ENCODE measurements around the gene P3H2. TPM values are rescaled to one million over a fixed set of nuclear protein-coding genes. Genes with fewer than 3 reads are reported as not detected.

The P3H2 gene
- total and polyA plus RNA-seq, 2 donors, result 9.8 to 12.7 TPM

- no peaks in the 10 kb centered on the region for H3K36me3 ChIP-seq (ENCODE audit: insufficient read depth)
- no peak overlapping the region for H3K27ac ChIP-seq (ENCODE audit: low read depth)
- peaks cover 2% of the 10 kb centered on the region for H3K4me1 ChIP-seq (ENCODE audit: insufficient read depth)
- no peak for DNase-seq (ENCODE audit: extremely low spot score)
- no peak overlapping the region for H3K4me3 ChIP-seq (ENCODE audit: low read depth, low read length)
- 84% methylated on average over 3 of the region's 3 CpGs for WGBS
These were observed 2.3 kb downstream of the P3H2 start for GRCh38 chr3:190118438-190118837.

GRCh38 chr3:190117981-190118380 lies 2.7 kb downstream of the P3H2 start:
- H3K4me1 ChIP-seq (ENCODE audit: insufficient read depth), result peaks cover 2% of the 10 kb centered on the region
- peak overlapping the region; percentile 19 for H3K27ac ChIP-seq (ENCODE audit: low read depth)
- 80% methylated on average over 2 of the region's 2 CpGs for WGBS
- no peak for DNase-seq (ENCODE audit: extremely low spot score)
- H3K4me3 ChIP-seq (ENCODE audit: low read depth, low read length), result no peak overlapping the region
- no peaks in the 10 kb centered on the region for H3K36me3 ChIP-seq (ENCODE audit: insufficient read depth)

GRCh38 chr3:190116551-190117067 lies 4.1 kb downstream of the P3H2 start:
- 72% methylated on average over 3 of the region's 3 CpGs for WGBS
- Histone ChIP-seq H3K36me3 (ENCODE audit: insufficient read depth) (no peaks in the 10 kb centered on the region), H3K4me3 (ENCODE audit: low read depth, low read length) (no peak overlapping the region), H3K4me1 (ENCODE audit: insufficient read depth) (peaks cover 2% of the 10 kb centered on the region), H3K27ac (ENCODE audit: low read depth) (no peak overlapping the region)
- DNase-seq (ENCODE audit: extremely low spot score), result no peak

DNA sequence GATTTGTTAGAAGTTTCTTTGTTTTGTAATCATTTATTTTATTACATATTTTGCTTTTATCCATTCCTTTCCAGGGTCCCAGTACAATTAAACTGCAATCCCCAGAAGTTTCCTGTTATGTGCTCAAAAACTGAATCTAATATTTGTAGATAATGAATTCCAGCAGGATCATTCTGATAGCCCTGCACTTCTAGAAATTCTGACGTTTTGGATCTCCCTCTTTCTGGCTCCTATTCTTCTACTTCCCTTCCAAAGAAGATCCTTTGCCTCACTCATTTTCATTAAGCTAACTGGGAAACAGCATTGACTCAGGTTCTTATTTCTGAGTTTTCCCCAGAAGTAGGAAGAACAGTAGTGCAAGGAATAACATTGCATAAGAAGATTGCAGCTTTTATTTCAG lies 9.9 kb downstream of the P3H2 start:
- Histone ChIP-seq H3K4me3 (ENCODE audit: low read depth, low read length) (no peak overlapping the region), H3K27ac (ENCODE audit: low read depth) (no peak overlapping the region), H3K36me3 (ENCODE audit: insufficient read depth) (no peaks in the 10 kb centered on the region), H3K4me1 (ENCODE audit: insufficient read depth) (no peaks in the 10 kb centered on the region)
- WGBS, result 26% methylated on average over 1 of the region's 1 CpG
- DNase-seq (ENCODE audit: extremely low spot score), result no peak

DNA sequence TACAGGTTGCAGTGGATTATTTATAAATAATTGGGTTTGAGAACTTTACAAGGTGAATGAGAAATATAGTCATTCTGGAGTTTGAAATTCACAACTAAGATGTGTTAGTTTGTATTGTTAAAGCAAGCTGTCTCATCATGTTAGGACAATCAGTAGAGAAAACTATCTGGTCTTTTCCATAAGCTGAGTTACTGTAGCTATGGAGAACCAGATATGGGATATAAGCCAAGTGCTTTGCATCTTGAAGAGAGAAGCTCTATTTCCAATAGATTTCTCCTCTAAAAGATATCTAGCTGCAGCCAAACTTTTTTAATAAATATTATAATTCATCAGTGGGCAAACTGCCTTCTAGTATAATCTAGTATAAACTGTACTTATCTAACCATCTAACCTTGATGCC lies 11.3 kb downstream of the P3H2 start:
- H3K27ac ChIP-seq (ENCODE audit: low read depth), result no peak overlapping the region
- H3K36me3 ChIP-seq (ENCODE audit: insufficient read depth), result no peaks in the 10 kb centered on the region
- DNase-seq (ENCODE audit: extremely low spot score), result no peak
- no peaks in the 10 kb centered on the region for H3K4me1 ChIP-seq (ENCODE audit: insufficient read depth)
- no peak overlapping the region for H3K4me3 ChIP-seq (ENCODE audit: low read depth, low read length)

- Histone ChIP-seq H3K4me3 (ENCODE audit: low read depth, low read length) (no peak overlapping the region), H3K4me1 (ENCODE audit: insufficient read depth) (no peaks in the 10 kb centered on the region), H3K36me3 (ENCODE audit: insufficient read depth) (no peaks in the 10 kb centered on the region), H3K27ac (ENCODE audit: low read depth) (no peak overlapping the region)
- 57% methylated on average over 6 of the region's 6 CpGs for WGBS
- no peak for DNase-seq (ENCODE audit: extremely low spot score)
These were observed 11.9 kb downstream of the P3H2 start for GRCh38 chr3:190108804-190109203.

DNA sequence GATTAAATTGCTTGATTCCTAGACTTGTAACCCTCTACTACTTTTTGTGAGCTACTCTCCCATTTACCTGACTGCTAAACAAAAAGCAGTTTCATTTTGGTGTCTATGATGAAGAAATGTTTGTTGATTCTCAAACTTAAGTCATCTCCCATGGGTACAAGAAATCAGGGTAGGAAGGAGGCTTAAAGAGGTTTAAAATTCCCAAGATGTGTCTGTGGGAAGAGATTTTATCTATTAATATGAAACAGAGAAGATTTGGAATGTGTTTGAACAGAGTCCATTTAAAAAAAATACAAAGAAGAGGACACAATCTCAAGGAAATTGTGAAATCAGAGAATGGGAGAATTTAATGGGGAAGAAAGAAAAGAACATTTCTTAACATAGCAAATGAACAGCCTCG lies 14.8 kb downstream of the P3H2 start:
- DNase-seq (ENCODE audit: extremely low spot score), result no peak
- 65% methylated on average over 1 of the region's 1 CpG for WGBS
- Histone ChIP-seq H3K27ac (ENCODE audit: low read depth) (no peak overlapping the region), H3K4me1 (ENCODE audit: insufficient read depth) (no peaks in the 10 kb centered on the region), H3K4me3 (ENCODE audit: low read depth, low read length) (no peak overlapping the region), H3K36me3 (ENCODE audit: insufficient read depth) (no peaks in the 10 kb centered on the region)

DNA sequence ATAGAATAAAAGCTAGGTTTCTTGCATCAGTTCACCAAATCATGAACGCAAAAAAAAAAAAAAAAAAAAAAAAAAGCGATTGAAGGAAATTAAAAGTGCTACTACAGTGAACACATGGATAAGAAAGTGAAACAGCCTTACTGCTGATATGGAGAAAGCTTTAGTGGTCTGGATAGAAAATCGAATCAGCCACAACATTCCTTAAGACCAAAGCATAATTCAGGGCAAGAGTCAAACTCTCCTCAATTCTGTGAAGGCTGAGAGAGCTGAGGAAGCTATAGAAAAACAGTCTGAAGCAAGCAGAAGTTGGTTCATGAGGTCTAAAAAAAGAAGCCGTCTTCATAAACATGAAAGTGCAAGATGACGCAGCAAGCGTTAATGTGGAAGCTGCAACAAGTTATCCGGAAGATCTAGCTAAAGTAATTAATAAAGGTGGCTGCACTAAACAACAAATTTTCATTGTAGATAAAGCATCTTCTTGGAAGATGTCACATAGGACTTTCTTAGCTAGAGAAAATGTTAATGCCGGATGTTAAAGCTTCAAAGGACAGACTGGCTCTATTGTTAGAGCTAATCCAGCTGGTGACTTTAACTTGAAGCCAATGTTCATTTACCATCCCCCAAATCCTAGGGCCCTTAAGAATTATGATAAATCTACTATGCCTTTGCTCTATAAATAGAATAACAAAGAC lies 19.2 kb downstream of the P3H2 start:
- Histone ChIP-seq H3K27ac (ENCODE audit: low read depth) (peak overlapping the region; percentile 50), H3K4me3 (ENCODE audit: low read depth, low read length) (peak overlapping the region; percentile 18), H3K36me3 (ENCODE audit: insufficient read depth) (no peaks in the 10 kb centered on the region), H3K4me1 (ENCODE audit: insufficient read depth) (no peaks in the 10 kb centered on the region)
- WGBS, result 39% methylated on average over 8 of the region's 8 CpGs
- DNase-seq (ENCODE audit: extremely low spot score), result no peak

DNA sequence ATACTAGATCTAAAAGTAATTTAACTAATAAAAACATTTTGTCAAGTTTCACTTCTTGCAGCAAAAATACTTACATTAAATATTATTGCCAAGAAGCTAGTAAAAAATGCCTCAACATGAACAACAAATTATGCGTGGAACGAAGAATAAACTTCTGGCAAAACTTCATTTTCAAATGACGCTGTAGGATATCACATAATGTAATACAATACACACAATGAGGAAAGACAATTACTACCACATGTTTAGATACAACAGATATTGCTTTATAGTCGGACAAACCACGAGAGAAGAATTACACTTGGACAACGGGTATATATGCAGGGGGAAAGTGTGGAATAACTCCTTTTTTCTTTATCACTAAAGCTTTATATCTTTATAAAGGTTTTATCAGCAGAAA lies 21.6 kb downstream of the P3H2 start:
- no peak for DNase-seq (ENCODE audit: extremely low spot score)
- H3K4me3 ChIP-seq (ENCODE audit: low read depth, low read length), result no peak overlapping the region
- 70% methylated on average over 6 of the region's 6 CpGs for WGBS
- no peaks in the 10 kb centered on the region for H3K4me1 ChIP-seq (ENCODE audit: insufficient read depth)
- no peaks in the 10 kb centered on the region for H3K36me3 ChIP-seq (ENCODE audit: insufficient read depth)
- no peak overlapping the region for H3K27ac ChIP-seq (ENCODE audit: low read depth)

GRCh38 chr3:190097617-190098016 lies 23.1 kb downstream of the P3H2 start:
- H3K4me1 ChIP-seq (ENCODE audit: insufficient read depth), result no peaks in the 10 kb centered on the region
- no peaks in the 10 kb centered on the region for H3K36me3 ChIP-seq (ENCODE audit: insufficient read depth)

DNA sequence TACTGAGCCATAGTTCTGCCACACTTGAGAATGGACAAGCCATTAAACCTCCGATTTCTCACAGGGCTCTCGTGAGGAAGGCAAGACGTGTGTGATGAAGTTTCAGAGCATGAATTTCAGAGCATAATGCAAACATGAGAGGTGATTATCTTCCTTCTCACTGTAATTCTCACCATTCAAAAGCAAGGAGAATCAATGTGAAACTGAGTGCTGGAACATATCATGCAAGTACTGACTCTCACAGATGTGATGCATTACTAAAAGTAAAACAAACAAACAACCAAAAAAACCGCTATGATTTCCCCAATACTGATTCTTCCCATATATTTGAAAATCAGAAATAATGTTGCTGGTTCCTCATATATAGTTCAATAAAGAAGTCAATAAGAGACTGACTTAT lies 23.7 kb downstream of the P3H2 start:
- DNase-seq (ENCODE audit: extremely low spot score), result no peak
- H3K4me3 ChIP-seq (ENCODE audit: low read depth, low read length), result no peak overlapping the region
- H3K27ac ChIP-seq (ENCODE audit: low read depth), result no peak overlapping the region
- no peaks in the 10 kb centered on the region for H3K36me3 ChIP-seq (ENCODE audit: insufficient read depth)
- WGBS, result 85% methylated on average over 4 of the region's 4 CpGs
- no peaks in the 10 kb centered on the region for H3K4me1 ChIP-seq (ENCODE audit: insufficient read depth)

More at GRCh38 chr3:190097617-190098016, 23.1 kb downstream of the P3H2 start:
- no peak for DNase-seq (ENCODE audit: extremely low spot score)
- Histone ChIP-seq H3K27ac (ENCODE audit: low read depth) (no peak overlapping the region), H3K4me3 (ENCODE audit: low read depth, low read length) (no peak overlapping the region)
- WGBS, result 75% methylated on average over 3 of the region's 3 CpGs

DNA sequence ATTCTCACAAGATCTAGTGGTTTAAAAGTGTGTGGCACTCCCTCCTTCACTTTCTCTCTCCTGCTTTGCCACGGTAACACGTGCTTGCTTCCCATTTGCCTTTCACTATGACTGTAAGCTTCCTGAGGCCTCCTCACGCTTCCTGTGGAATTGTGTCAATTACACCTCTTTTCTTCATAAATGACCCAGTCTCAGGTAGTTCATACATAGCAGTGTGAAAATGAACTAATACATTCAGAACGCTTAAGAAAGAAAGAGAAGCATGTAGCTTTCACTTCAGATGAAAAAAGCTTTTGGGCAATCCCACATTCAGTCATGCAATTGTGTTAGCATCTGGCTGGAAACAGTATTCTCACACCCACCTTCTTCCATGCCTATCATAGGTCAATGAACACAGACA lies 24.4 kb downstream of the P3H2 start:
- Histone ChIP-seq H3K4me3 (ENCODE audit: low read depth, low read length) (no peak overlapping the region), H3K27ac (ENCODE audit: low read depth) (no peak overlapping the region), H3K4me1 (ENCODE audit: insufficient read depth) (no peaks in the 10 kb centered on the region), H3K36me3 (ENCODE audit: insufficient read depth) (no peaks in the 10 kb centered on the region)
- no peak for DNase-seq (ENCODE audit: extremely low spot score)
- WGBS, result 92% methylated on average over 4 of the region's 4 CpGs

DNA sequence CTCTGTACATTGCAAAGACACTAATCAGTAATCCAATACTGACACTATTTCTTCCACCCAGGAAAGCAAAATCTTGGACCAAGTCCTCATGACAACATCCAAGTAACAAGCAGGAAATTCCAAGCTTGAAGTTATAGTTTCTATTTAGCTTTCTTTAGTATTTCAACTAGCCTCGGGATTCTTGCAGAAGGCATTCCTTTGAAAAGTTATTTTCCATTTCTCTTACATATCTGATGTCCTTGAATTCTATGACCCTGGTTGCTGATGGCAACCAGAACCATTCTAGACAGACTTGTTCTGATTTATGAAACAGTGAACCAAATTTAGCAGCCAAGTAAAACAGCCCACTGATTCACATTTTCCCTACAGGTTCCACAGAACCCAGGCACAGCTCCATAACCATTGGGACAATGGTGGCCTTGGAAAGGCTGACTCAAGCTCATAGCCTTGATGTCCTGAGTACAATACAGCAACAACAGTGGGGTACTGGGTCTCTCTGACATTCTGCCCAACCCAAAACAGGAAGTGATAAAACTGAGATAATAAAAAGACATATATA lies 26.5 kb downstream of the P3H2 start:
- H3K27ac ChIP-seq (ENCODE audit: low read depth), result no peak overlapping the region
- H3K4me1 ChIP-seq (ENCODE audit: insufficient read depth), result no peaks in the 10 kb centered on the region
- no peak overlapping the region for H3K4me3 ChIP-seq (ENCODE audit: low read depth, low read length)
- no peak for DNase-seq (ENCODE audit: extremely low spot score)
- no peaks in the 10 kb centered on the region for H3K36me3 ChIP-seq (ENCODE audit: insufficient read depth)
- 15% methylated on average over 1 of the region's 1 CpG for WGBS

GRCh38 chr3:190092250-190092649 lies 28.4 kb downstream of the P3H2 start:
- no peaks in the 10 kb centered on the region for H3K4me1 ChIP-seq (ENCODE audit: insufficient read depth)
- DNase-seq (ENCODE audit: extremely low spot score), result peak; percentile 35
- H3K27ac ChIP-seq (ENCODE audit: low read depth), result peak overlapping the region; percentile 10
- H3K4me3 ChIP-seq (ENCODE audit: low read depth, low read length), result no peak overlapping the region
- H3K36me3 ChIP-seq (ENCODE audit: insufficient read depth), result no peaks in the 10 kb centered on the region
- WGBS, result 16% methylated on average over 2 of the region's 2 CpGs

Measured in urinary bladder (tissue), 4 donors.